GM21447 (cell line): Measurements from ENCODE around the gene BCLAF1.

ENCODE experiments used
- ATAC-seq: cut with Tn5 transposase; IDR thresholded peaks from one replicate; pipeline ENCODE4 v1.9.1; 2021; ENCODE audit not compliant: unreplicated experiment

BCLAF1 gene

GRCh38 chr6:136209496-136209895 is 80.2 kb downstream of the BCLAF1 start:
- no peak for ATAC-seq

DNA sequence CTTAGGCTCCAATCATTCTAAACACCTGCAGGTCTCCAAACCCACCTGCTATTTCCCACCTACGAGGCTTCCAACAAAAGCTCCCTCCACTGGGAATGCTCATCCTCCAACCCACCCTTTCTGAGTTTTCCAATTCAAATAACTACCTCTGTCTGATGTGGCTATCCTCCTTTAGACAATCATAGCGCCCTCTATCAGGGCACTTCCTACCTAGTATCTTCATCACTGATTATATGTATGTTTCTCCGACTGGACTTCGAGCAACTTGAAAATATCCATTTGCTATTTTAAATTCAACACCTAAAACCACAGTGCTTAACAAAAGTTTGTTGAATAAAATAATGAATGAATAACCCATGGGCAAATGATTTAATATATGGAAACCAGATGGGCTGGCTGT is 80.9 kb downstream of the BCLAF1 start:
- ATAC-seq = no peak
